Osteocyte (in vitro differentiated cells): Measurements from ENCODE around the gene HOXB8. TPM values are rescaled to one million over a fixed set of nuclear protein-coding genes. Genes with fewer than 3 reads are reported as not detected.

Experiments used
- DNase-seq: peaks from one replicate; pipeline ENCODE4 v3.0.0; 2021; ENCODE audit warnings: mixed read lengths; ENCODE audit not compliant: unreplicated experiment; ENCODE audit errors: extremely low spot score
- H3K27ac Mint-ChIP-seq: one replicate; pipeline ENCODE4 v1.8.0; 2021; ENCODE audit warnings: mild to moderate bottlenecking, mixed read lengths; ENCODE audit not compliant: unreplicated experiment
- H3K27me3 Mint-ChIP-seq: one replicate; pipeline ENCODE4 v1.8.0; 2021; ENCODE audit warnings: mixed read lengths; ENCODE audit not compliant: unreplicated experiment
- H3K36me3 Mint-ChIP-seq: one replicate; pipeline ENCODE4 v1.8.0; 2021; ENCODE audit warnings: mixed read lengths; ENCODE audit not compliant: unreplicated experiment
- H3K4me1 Mint-ChIP-seq: one replicate; pipeline ENCODE4 v1.8.0; 2021; ENCODE audit warnings: mixed read lengths; ENCODE audit not compliant: unreplicated experiment
- H3K4me3 Mint-ChIP-seq: one replicate; pipeline ENCODE4 v1.8.0; 2021; ENCODE audit warnings: mild to moderate bottlenecking, moderate library complexity, mixed read lengths; ENCODE audit not compliant: unreplicated experiment
- H3K9me3 Mint-ChIP-seq: one replicate; pipeline ENCODE4 v1.8.0; 2021; ENCODE audit warnings: mixed read lengths; ENCODE audit not compliant: unreplicated experiment
- CTCF ChIP-seq: fragments of 200-600 bp; sonication (generic); IDR thresholded peaks from 2 replicates; pipeline ENCODE4 v1.5.0; 2021; ENCODE audit warnings: antibody characterized with exemption, mild to moderate bottlenecking, moderate library complexity
- total RNA-seq: library from RNA; stranded (reverse); gene quantifications from 2 replicates; pipeline ENCODE4 v1.2.1, GENCODE V29; 2021

HOXB8 gene
- total RNA-seq, 1 donor from 2014 or later: not detected

GRCh38 chr17:48574505-48575065 lies 40.5 kb downstream of the HOXB8 start:
- DNase-seq: no peak
- Mint-ChIP-seq H3K27ac (no peak overlapping the region), H3K9me3 (no peaks in the 10 kb centered on the region), H3K27me3 (peaks cover 83% of the 10 kb centered on the region), H3K36me3 (no peaks in the 10 kb centered on the region), H3K4me1 (no peaks in the 10 kb centered on the region), H3K4me3 (no peak overlapping the region)
- TF ChIP-seq CTCF: no peak

GRCh38 chr17:48571826-48572417 lies 43.2 kb downstream of the HOXB8 start:
- Mint-ChIP-seq H3K9me3 (no peaks in the 10 kb centered on the region), H3K4me1 (no peaks in the 10 kb centered on the region), H3K4me3 (no peak overlapping the region), H3K27ac (no peak overlapping the region), H3K27me3 (peaks cover 61% of the 10 kb centered on the region), H3K36me3 (no peaks in the 10 kb centered on the region)
- no peak for TF ChIP-seq CTCF
- DNase-seq: no peak

- Mint-ChIP-seq H3K9me3 (no peaks in the 10 kb centered on the region), H3K36me3 (no peaks in the 10 kb centered on the region), H3K27ac (no peak overlapping the region), H3K4me1 (no peaks in the 10 kb centered on the region), H3K4me3 (peak overlapping the region; percentile 5), H3K27me3 (peaks cover 56% of the 10 kb centered on the region)
- no peak for TF ChIP-seq CTCF
- DNase-seq: no peak
Measured at GRCh38 chr17:48571024-48571818, 43.9 kb downstream of the HOXB8 start.

GRCh38 chr17:48570325-48571023 lies 44.6 kb downstream of the HOXB8 start:
- no peak for DNase-seq
- no peaks in the 10 kb centered on the region for H3K36me3 Mint-ChIP-seq
- no peaks in the 10 kb centered on the region for H3K4me1 Mint-ChIP-seq
- H3K4me3 Mint-ChIP-seq: peak overlapping the region; percentile 5
- no peak for TF ChIP-seq CTCF
- no peaks in the 10 kb centered on the region for H3K9me3 Mint-ChIP-seq
- no peak overlapping the region for H3K27ac Mint-ChIP-seq
- peaks cover 50% of the 10 kb centered on the region for H3K27me3 Mint-ChIP-seq
